ENCODE results near the gene PMIS2. TPM values are rescaled to one million over a fixed set of nuclear protein-coding genes. Genes with fewer than 3 reads are reported as not detected.

PMIS2 gene
- total RNA-seq, 1 donor from 2014 or later = not detected

DNA sequence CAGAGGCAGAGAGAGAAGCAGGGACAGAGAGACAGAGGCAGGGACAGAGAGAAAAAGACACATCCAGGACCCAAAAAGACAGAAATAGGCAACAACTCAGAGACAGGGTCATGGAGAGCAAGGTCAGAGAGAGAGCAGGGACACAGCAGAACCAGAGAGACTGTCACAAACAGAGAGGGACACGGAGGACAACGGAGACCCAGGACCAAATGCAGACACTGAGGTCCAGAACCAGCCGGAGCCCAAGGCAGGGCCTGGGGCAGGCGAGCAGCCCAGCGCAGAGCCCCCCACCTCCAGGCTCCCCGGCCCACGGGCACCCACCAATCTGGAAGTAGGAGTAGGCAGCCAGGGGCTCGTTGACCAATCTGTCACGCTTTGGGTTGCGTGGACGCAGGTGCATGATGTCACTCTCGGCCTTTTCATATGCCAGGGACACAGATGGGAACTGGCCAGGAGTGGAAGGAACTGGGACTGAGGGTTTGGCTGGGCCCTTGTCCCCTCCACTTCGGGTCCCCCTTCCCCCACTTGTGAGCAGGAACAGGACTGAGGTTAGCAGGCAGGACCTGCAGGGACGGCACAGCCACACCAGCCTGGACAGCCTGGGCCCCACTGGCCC, 32.5 kb upstream of the PMIS2 start:
- Histone ChIP-seq H3K4me3 (no peak overlapping the region), H3K4me1 (peaks cover 0 to 6% of the 10 kb centered on the region in 2 donors), H3K9me3 (no peaks in the 10 kb centered on the region), H3K36me3 (no peaks in the 10 kb centered on the region), H3K27ac (no peak overlapping the region), H3K27me3 (peaks cover 9% of the 10 kb centered on the region)
- TF ChIP-seq CTCF (IDR thresholded peaks at IDR 0.05) = no peak
- no peak for DNase-seq (ENCODE audit: low spot score in 2 of 2)
- intact Hi-C loops (cut with DNase I) = no loop called here

- no peak for TF ChIP-seq CTCF (IDR thresholded peaks at IDR 0.05)
- intact Hi-C loops (cut with DNase I) = no loop called here
- H3K27ac ChIP-seq = no peak overlapping the region
- peaks cover 9% of the 10 kb centered on the region for H3K27me3 ChIP-seq
- H3K9me3 ChIP-seq = no peaks in the 10 kb centered on the region
- no peak for DNase-seq (ENCODE audit: low spot score in 2 of 2)
- peaks cover 0 to 6% of the 10 kb centered on the region in 2 donors for H3K4me1 ChIP-seq
- H3K36me3 ChIP-seq = no peaks in the 10 kb centered on the region
- no peak overlapping the region for H3K4me3 ChIP-seq
These were observed 31.9 kb upstream of the PMIS2 start for GRCh38 chr19:35554076-35554475.

DNA sequence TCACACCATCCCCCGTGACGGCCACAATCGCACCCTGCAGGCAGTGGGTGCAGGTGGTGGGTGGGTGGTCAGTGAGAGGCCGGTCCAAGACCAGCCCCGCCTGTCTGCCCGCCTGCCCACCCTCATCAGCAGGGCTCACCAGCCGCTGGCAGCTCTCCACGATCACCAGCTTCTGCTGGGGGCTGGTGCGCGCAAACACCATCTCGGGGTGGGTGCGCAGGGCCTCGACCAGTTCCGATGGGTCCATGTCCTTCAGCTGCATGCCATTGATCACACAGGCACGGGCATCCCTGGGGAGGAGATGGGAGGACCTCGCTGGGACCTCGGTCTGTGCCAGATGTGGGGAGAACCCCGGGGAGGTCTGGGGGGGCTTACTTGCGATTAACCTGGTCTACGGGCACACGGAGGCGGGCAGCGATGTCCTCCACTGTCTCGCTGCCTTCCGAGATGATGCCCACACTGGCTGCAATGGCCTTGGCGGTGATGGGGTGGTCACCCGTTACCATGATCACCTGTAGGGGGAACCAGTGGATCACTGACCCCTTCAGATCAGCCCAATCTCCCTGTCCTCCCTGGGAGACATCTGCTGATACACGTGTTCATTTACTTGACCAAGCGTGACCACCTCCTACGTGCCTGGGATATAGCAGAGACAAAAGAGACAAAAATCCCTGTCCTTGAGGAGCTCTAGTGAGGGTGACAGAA, 30.5 kb upstream of the PMIS2 start:
- no peak for DNase-seq (ENCODE audit: low spot score in 2 of 2)
- peaks cover 9% of the 10 kb centered on the region for H3K27me3 ChIP-seq
- H3K36me3 ChIP-seq = no peaks in the 10 kb centered on the region
- no peak overlapping the region for H3K27ac ChIP-seq
- no peaks in the 10 kb centered on the region for H3K9me3 ChIP-seq
- H3K4me3 ChIP-seq = no peak overlapping the region
- intact Hi-C loops (cut with DNase I) = no loop called here
- no peak for TF ChIP-seq CTCF (IDR thresholded peaks at IDR 0.05)
- peaks cover 0 to 6% of the 10 kb centered on the region in 2 donors for H3K4me1 ChIP-seq

GRCh38 chr19:35556025-35556590, 29.9 kb upstream of the PMIS2 start:
- no peak for DNase-seq (ENCODE audit: low spot score in 2 of 2)
- no peak for TF ChIP-seq CTCF (IDR thresholded peaks at IDR 0.05)
- intact Hi-C loops (cut with DNase I) = no loop called here
- Histone ChIP-seq H3K4me1 (peaks cover 0 to 6% of the 10 kb centered on the region in 2 donors), H3K27ac (no peak overlapping the region), H3K9me3 (no peaks in the 10 kb centered on the region), H3K36me3 (no peaks in the 10 kb centered on the region), H3K27me3 (peaks cover 9% of the 10 kb centered on the region), H3K4me3 (no peak overlapping the region)

DNA sequence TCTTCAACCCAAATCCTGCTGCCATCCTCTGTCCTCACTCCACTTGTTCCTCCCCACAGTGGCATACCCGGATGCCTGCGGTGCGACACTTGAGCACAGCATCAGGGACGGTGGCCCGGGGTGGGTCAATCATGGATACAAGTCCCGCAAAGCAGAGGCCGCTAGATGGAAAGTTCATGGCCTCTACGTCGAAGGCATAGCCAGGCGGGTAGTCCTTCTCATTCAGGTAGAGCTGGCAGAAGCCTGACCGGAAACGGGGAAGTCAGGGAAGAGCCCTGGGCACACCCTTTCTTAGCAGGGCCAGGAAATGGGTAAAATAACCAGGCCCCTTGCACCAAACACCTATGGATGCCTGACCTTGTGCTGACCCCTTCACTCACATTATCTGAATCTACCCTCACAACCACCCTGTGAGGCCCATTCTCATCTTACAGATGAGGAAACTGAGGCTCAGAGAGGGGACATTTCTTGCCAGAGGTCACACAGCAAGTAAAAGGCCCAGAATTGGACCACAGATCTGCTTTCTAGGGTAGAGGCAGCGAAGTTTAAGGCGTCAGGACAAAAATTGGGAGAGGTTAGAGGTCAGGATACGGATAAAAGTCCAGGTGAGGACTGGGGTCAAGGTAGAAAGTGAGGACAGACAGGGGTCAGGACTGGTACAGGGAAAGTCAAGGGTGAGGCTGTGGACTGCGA, 29.0 kb upstream of the PMIS2 start:
- peaks cover 0 to 6% of the 10 kb centered on the region in 2 donors for H3K4me1 ChIP-seq
- no peak overlapping the region for H3K27ac ChIP-seq
- H3K36me3 ChIP-seq = no peaks in the 10 kb centered on the region
- no peak for TF ChIP-seq CTCF (IDR thresholded peaks at IDR 0.05)
- no peaks in the 10 kb centered on the region for H3K9me3 ChIP-seq
- H3K4me3 ChIP-seq = peak overlapping the region; percentile 41 to 42
- intact Hi-C loops (cut with DNase I) = no loop called here
- no peak for DNase-seq (ENCODE audit: low spot score in 2 of 2)
- H3K27me3 ChIP-seq = peaks cover 9% of the 10 kb centered on the region

All from ascending aorta (tissue), 2 donors.